NCI-H1930 (cell line): ENCODE measurements around the gene SELP.
"Not testable (repeated sequence)": the region's sequence is repeated elsewhere in the genome, so short reads cannot be mapped to it uniquely, and the experiment has no call there.

ENCODE experiments used
- DNase-seq, 2 experiments: peaks; one replicate each; lab custom pipeline; 2025; lab: John Stamatoyannopoulos, UW

SELP gene

DNA sequence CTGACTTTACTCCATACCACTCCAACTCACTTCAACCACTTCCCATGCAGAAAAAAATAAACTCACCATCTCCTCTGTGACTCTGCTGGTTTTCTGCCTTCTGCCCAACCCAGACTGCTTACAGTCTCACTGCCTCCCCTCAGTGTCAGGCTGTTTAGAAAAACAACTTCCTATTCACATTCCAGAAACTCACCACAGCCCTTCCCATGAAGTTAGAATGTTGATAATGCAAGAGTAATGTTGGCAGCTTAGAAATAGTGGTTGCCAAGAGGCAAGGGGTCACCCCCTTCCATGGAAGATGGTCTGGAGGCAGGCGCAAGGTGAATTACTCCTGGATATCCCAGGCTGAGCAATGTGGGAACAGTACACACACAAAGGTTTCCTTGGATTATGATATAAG is at the start of gene SELP:
Gene SELP, minus strand, starts transcription at position 119 of the 400 bp plus-strand sequence. Its CDS starts 50 bp downstream, at position 69.
- DNase-seq = no peak

DNA sequence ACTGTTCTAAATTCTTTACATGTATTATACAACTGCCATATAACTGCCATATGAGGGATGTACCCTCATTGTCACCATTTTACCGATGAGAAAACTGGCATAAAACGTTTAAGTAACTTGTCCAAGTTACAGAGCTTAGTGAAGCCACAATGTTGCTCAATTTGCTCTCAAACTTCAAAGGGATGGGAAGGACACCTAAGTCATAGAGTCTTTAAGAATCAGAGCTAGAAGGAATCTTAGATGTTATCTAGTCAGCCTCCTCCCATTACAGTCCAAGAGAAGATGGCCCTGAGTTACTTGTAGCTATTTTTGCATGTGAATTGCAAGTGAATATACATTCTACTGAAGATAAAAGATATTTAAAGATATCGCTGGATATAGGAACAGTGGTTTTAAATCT is 49.8 kb upstream of the SELP start:
- no peak for DNase-seq

DNA sequence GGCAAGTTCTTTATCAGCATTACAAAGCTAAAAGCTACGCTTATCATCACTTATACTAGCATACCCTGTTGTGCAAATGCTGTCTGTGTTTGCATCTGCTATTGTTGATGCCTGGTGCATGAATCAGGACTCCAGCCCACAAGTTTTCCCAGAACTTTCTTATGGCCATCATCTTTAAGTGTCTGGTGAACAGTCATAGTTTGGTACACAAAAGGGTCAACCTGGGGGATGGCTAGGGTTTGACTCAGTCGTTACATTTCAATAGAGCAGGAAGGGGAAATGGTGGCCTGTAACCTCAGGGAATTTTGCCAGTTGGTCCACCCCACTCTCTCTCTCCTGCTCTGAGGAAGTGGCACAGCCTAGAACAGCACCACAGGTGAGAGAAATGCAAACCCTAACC is 46.1 kb upstream of the SELP start:
- no peak for DNase-seq

DNA sequence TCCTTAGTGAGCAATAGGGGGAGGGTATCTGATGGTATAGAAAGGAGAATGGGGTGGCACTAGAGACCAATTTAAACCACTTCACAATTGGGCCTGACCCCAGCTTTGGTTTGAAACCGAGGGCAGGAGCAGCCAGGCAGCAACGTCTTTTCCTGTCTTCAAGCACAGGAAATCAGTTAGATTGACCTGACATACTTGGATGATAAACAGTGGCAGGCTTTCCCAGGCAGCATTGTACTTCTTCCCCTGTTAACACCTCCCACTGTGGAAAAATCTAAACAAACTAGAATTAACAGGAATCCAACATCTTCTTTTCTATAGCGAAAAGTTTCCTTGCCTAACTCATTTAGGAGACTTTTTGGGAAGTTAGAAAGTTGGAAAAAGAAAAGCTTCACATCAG is 40.9 kb upstream of the SELP start:
- no peak for DNase-seq

DNA sequence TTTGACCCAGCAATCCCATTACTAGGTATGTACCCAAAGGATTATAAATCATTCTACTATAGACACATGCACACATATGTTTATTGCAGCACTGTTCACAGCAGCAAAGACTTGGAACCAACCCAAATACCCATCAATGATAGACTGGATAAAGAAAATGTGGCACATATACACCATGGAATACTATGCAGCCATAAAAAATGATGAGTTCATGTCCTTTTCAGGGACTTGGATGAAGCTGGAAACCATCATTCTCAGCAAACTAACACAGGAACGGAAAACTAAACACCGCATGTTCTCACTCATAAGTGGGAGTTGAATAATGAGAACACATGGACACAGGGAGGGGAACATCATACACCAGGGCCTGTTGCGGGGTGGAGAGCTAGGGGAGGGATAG is 40.3 kb upstream of the SELP start:
- not testable (repeated sequence) for DNase-seq

DNA sequence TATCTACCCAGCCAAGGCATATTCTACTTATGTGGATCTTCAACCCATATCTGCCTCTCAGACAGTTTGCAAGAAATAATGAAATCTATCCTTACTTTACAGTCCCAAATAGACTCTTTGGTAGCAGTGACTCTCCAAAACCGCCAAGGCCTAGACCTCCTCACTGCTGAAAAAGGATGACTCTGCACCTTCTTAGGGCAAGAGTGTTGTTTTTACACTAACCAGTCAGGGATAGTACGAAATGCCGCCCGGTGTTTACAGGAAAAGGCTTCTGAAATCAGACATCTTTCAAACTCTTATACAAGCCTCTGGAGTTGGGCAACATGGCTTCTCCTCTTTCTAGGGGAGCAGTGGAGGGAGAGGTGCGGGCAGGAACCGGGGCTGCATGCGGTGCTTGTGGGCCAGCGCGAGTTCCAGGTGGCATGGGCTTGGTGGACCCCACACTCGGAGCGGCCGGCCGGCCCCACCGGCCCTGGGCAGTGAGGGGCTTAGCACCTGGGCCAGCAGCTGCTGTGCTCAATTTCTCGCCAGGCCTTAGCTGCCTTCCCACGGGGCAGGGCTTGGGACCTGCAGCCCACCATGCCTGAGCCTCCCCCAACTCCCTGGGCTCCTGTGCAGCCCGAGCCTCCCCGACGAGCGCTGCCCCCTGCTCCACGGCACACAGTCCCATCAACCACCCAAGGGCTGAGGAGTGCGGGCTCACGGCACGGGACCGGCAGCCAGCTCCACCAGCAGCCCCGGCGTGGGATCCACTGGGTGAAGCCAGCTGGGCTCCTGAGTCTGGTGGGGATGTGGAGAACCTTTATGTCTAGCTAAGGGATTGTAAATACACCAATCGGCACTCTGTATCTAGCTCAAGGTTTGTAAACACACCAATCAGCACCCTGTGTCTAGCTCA is 38.0 kb upstream of the SELP start:
- not testable (repeated sequence) for DNase-seq

DNA sequence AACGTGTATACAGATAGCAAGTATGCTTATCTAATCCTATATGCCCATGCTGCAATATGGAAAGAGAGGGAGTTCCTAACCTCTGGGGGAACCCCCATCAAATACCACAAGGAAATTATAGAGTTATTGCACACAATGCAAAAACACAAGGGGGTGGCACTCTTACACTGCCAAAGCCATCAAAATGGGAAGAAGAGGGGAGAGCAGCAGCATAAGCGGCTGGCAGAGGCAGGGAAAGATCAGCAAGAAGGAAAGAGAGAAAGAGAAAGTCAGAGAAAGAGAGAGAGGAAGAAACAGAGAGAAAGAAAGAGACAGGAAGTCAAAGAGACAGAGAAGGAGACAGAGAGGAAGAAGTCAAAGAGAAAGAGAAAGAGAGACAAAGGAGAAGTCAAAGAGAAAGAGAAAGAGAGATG is 37.3 kb upstream of the SELP start:
- not testable (repeated sequence) for DNase-seq

DNA sequence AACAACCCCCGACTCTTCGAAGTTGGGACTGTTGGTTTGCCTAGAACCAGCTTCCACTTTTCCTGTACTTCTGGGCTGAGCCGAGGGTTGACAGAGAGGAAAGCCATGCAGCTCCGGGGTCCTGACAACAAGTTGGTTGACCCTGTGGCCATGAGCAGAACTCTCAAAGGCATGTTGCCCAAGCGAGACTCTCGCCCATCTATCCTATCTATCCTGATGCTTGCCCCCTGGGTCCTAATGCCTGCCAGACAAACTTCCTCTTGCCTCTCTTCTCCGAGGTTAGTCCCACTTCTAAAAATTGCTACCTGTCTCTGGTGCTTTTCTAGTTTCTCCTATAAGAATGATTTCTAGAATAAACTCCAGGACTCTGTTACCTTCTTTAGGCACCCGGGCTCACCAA is 32.8 kb upstream of the SELP start:
- not testable (repeated sequence) for DNase-seq

DNA sequence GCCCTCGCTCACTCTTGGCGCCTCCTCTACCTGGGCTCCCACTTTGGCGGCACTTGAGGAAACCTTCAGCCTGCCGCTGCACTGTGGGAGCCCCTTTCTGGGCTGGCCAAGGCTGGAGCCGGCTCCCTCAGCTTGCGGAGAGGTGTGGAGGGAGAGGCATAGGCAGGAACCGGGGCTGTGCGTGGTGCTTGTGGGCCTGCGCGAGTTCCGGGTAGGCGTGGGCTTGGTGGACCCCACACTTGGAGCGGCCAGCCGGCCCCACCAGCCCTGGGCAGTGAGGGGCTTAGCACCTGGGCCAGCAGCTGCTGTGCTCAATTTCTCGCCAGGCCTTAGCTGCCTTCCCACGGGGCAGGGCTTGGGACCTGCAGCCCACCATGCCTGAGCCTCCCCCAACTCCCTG is 31.1 kb upstream of the SELP start:
- DNase-seq = not testable (repeated sequence)

DNA sequence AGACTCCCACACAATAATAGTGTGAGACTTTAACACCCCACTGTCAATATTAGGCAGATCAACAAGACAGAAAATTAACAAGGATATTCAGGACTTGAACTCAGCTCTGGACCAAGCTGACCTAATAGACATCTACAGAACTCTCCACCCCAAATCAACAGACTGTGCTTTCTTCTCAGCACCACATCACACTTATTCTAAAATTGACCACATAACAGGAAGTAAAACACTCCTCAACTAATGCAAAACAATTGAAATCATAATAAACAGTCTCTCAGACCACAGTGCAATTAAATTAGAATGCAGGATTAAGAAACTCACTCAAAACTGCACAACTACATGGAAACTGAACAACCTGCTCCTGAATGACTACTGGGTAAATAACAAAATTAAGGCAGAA is 28.9 kb upstream of the SELP start:
- DNase-seq = not testable (repeated sequence)

DNA sequence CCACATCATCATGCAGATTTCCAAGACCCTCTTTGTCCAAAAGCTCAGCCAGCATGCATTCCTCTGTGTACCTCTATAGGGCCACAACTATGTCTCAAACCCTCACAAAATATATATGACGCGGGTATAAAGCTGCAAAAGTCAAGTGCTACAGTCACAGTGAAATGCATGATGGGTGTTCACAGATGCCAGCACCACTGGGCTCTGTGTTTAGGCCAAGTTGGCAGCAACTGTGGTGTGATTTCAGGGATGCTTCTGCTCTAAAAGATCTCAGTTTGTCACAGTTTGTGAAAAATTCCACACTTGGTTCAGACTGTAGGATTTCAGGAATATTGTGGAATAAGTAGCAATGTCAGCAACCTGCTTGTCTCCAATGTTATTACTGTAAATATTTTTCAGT is 23.9 kb upstream of the SELP start:
- DNase-seq = no peak

DNA sequence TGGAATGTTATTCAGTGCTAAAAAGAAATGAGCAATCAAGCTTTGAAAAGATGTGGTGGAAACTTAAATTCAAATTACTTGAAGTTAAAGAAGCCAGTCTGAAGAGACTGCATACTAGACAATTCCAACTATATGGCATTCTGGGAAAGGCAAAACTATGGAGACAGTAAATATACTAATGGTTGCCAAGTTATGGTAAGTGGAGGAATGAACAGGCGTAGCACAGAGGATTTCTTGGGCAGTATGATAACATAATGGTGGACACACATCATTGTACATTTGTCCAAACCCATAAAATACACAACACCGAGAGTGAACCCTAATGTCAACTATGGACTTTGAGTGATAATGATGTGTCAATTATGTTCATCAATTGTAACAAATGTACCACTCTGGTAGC is 21.1 kb upstream of the SELP start:
- no peak for DNase-seq

DNA sequence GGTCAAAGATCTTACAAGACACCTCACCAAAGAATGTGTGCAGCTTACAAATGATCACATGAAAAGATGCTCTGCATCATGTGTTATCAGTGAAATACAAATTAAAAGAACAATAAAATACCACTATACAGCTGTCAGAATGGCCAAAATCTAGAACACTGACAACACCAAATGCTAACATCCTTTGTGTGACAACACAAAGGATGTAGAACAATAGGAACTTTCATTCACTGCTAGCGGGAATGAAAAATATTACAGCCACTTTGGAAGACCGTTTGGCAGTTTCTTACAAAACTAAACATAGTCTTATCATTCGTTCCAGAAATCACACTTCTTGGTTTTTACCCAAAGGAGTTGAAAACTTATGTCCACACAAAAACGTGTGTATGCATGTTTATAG is 20.6 kb upstream of the SELP start:
- DNase-seq = no peak

DNA sequence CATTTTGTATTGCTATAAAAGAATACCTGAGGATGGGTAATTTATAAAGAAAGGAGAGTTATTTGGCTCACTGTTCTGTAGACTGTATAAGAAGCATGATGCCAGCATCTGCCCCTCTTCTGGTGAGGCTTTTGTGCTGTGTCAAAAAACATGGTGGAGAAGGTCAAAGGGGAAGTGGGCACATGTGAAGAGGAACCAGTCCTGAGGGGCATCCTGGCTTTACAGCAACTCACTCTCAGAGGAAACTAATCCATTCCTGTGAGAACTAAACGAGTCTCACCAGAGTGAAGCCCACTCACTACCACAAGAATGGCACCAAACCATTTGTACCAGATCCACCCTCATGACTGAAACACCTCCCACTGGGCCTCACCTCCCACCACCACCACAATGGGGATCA is 18.8 kb upstream of the SELP start:
- no peak for DNase-seq

DNA sequence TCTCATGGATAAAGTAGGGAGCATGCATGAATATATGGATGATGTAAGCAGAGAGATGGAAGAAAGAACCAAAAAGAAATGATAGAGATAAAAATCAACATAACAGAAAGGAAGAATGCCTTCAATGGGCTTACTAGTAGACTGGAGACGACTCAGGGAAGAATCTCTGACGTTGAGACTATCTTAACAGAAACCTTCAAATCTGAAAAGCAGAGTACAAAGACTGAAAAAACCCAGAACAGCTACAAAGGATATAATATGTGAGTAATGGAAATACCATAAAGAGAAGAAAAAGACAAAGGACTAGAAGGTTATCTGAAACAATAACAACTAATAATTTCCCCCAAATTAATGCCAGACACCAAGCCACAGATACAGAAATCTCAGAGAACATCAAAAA is 18.3 kb upstream of the SELP start:
- no peak for DNase-seq

DNA sequence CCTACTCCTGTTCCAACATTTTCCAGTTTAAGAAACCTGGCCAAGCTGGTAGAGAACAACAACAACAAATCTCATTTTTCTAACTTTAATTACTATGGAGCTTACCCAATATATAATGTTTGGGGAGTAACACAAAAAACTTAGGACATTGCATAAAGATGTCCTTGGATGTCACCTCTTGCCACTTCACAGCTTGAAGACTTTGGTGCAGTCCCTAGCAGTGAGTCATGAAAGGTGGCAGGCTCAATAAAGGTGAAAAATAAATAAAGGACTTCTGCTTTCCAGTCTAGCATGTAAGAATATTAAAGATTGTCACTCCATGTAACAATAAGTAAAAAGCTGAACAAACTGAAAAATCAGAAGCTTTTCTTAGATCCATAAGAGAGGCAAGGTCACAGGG is 17.6 kb upstream of the SELP start:
- DNase-seq = no peak

DNA sequence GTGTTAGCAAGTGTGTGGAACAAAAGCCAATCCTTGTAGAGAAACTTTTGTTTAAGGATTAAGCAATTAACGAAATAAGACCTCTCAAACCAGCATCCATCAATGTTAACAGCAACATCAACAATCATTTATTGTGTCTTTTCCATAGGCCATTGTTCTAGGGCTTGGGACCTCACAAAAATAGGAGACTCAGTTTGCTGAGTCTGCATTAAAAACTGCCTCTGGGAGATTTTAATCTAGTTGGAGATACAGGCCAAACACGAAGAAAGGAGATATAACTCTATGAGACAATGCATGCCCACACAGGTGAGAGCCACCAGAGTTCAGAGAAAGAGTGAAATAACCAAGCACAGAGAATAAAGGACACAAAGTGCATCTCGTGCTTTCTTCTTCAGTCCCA is 14.4 kb upstream of the SELP start:
- no peak for DNase-seq

DNA sequence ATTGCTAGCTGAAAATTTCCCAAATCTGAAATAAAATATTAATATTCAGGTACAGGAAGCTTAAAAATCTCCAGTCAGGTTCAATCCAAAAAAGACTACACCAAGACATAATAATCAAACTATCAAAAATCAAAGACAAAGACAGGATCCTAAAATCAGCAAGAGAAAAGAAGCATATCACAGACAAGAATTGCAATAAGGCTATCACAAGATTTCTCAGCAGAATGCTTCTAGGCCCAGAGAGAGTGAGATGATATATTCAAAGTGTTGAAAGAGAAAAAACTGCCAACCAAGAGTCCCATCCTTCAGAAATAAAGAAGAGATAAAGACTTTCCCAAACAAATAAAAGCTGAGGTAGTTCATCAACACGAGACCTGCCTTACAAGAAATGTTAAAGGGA is 5.0 kb upstream of the SELP start:
- no peak for DNase-seq

DNA sequence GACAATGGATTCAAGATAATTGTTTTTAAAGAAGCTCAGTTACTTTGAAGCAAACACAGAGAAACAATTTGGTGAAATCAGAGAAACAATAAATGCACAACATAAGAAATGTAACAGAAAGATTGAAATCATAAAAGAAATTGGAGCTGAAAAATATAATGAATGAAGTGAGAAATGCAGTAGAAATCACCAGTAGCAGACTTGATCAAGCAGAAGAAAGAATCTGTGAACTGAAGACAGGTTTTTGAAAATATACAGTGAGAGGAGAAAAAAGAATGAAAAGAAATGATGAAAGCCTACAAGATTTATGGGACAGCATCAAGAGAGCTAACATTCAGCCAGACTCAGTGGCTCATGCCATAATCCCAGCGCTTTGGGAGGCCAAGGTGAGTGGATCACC is 4.2 kb upstream of the SELP start:
- DNase-seq = no peak

DNA sequence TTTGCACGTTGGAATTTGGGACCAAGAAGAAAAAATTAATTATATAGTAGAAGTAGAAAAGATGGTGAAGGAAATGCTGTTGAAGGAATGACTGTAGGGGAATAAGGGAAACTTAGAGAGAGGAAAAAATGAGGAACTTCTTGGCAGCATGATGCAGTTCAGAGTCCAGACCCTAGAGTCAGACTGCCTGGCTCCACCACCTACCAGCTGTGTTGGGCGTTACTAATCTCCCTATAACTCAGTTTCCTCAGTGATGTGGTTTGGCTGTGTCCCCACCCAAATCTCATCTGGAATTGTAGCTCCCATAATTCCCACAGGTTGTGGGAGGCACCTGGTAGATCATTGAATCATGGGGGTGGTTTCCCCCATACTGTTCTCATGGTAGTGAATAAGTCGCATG is 1.3 kb upstream of the SELP start:
- no peak for DNase-seq

DNA sequence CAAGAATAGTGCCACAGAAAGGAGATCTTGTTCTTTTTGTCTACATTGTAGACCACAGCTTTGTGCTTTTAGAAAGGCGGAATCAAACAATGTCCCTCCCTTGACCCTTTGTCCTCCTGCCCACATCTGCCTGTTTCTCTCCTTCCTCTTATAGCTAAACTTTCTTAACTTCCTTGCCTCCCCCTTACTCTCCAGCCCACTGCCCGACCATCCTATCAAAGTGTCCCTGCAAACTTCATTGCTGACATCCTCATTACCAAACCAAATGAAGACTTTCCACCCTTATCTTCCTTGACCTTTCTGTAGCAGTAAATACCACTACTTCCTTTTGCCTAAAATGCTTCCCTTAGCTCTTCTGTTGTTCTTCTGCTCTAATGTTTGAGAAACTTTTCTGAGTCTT is 5.0 kb downstream of the SELP start:
- DNase-seq = no peak

DNA sequence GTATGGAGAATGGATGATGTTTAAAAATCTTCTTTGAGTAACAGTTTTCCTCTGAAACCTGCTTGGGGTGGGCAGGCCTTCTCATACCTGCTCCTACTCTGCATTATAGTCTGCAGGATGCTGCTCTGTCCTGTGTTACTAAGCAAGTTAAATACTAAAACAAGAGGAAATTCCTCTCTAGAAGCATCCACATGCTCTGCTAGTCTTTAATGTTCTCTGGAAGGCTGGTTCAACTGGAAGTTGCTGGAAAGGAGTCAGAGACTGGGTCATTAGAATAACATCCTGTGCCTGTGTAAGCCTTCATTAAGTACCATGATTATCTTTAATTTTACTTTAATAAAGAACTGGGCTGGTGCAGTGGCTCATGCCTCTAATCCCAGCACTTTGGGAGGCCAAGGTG is 5.8 kb downstream of the SELP start:
- DNase-seq = no peak

DNA sequence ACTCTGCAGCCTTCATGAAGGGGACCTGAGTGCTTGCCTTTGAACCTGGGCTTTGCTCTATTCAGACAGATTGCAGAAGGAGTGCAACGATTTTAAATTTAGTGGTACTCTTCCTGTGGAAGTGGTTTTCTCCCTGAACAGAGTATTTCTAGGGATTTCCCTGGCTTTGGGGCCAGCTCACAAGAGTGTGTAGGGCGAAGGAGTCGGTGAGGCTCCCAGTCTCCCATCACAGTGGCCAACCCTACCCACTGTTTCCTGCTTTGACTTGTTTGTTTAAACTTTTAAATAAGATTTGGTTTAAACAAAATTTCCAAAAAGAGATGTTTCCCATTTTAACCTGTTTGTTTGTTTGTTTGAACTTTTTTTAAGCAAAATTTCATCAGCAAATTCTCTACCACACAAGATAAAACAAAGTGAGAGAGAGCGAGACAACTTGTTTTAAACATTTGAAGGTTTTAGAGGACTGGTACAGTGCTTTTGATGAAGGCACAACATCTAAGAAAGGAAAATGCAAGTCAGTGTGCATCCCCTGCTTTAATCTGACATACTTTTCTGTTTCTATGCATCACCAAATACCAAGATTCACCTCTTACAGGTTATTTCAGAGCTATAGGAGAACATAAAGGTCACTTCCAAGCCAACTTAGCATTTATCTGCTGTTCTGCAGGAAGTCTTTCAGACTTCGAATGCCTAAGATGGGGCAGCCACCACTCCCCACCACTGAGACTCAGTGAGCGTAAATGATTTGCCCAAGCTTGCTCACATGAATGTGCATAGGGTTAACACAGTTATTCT is 6.6 kb downstream of the SELP start:
- no peak for DNase-seq
